ENCODE results near the gene CTIF.
"Not testable (repeated sequence)": the region's sequence is repeated elsewhere in the genome, so short reads cannot be mapped to it uniquely, and the experiment has no call there.

The CTIF gene

GRCh38 chr18:48649231-48649630 lies 110.4 kb downstream of the CTIF start:
- no peak for DNase-seq

GRCh38 chr18:48654591-48654990 lies 115.8 kb downstream of the CTIF start:
- DNase-seq = not testable (repeated sequence)

GRCh38 chr18:48655508-48655907 lies 116.7 kb downstream of the CTIF start:
- DNase-seq = no peak

GRCh38 chr18:48656176-48656575 lies 117.3 kb downstream of the CTIF start:
- no peak for DNase-seq

DNA sequence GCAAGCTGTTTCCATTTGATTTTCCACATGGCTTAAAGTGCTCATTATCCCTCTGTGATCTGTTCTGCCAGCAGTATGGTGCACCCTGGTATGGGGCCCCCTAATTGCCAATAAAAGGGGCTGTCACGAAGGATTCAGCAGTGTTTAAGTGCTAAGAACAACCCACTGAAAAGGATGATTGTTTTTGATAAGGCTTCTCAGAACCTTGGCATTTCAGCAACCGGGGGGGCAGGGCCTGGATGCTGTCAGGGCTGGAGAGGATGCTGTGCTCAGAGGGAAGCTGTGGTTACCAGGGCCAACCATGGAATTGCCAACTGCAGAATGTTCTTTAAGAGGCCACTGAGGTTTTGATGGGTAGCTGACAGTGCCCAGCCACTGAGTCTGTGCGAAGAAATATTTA lies 117.8 kb downstream of the CTIF start:
- no peak for DNase-seq

- DNase-seq = no peak
Observed at GRCh38 chr18:48657447-48658120, 118.8 kb downstream of the CTIF start.

DNA sequence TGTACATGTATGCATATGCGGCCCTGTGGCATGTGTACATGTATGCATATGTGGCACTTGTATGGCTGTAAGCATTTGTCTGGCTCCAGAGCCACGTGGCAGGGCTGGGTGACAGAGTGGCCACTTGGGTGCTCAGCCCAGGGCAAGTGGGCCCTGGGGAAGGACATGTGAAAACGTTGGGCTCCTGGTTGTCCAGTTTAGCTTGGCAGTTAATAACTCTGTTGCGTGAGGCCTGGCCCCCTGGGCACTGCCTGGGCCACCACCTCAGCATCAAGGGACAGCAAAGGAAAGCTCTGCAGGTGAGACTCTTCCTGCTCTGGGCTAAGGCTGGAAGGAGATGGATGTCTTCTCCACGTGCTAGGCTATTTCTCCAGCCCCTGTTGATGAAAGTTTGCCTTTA lies 119.9 kb downstream of the CTIF start:
- DNase-seq = no peak

- DNase-seq = no peak
Observed at GRCh38 chr18:48659188-48660009, 120.6 kb downstream of the CTIF start.

GRCh38 chr18:48660346-48661228 lies 121.8 kb downstream of the CTIF start:
- no peak for DNase-seq

GRCh38 chr18:48661421-48661820 lies 122.6 kb downstream of the CTIF start:
- no peak for DNase-seq

DNA sequence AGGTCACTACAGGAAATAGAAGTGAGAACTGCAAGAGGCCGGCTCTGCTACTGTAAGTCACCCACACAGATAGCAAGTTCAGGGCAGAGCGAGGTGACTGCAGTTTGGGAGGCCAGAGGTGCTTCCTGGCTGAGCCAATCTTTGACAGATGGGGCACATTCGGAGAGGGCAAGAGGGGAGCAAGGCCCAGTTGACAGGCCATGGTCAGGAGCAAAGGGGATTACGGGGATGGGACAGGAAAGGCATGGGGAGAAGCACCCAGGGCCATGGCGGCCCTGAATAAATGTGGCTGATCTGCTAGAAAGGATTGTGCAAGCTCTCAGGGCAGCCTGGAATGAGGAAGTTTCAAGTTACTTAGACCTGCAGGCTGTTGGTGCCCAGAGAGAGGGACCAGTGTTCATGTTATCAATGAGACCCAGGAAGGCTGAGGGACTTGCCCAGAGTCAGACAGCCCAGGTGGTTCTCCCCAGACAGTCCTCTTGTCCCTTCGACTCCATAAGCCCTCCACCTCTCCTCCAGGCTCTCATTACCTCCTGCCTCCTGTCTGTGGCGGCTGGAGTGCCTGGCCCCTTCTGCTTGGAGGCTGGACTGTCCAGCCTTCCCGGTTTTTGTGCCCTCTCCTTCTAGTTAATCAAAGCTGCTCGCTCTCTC lies 123.3 kb downstream of the CTIF start:
- DNase-seq = no peak

GRCh38 chr18:48663096-48663930 lies 124.5 kb downstream of the CTIF start:
- DNase-seq = no peak

GRCh38 chr18:48663931-48664847 lies 125.4 kb downstream of the CTIF start:
- peak; percentile 52 for DNase-seq

DNA sequence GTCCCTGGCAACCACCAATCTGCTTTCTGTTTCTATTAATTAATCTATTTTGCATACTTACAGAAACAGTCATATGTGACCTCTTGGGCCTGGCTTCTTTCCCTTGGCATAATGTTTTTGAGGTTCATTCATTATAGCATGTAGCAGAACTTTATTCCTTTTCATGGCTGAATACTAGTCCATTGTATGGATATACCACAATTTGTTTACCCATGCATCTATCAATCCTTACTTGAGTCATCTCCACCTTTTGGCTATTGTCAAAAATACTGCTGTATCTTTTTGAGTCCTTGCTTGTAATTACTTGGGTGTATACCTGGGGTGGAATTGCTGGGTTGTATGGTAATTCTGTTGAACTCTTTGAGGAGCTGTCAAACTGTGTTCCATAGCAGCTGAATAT lies 126.8 kb downstream of the CTIF start:
- DNase-seq = no peak

DNA sequence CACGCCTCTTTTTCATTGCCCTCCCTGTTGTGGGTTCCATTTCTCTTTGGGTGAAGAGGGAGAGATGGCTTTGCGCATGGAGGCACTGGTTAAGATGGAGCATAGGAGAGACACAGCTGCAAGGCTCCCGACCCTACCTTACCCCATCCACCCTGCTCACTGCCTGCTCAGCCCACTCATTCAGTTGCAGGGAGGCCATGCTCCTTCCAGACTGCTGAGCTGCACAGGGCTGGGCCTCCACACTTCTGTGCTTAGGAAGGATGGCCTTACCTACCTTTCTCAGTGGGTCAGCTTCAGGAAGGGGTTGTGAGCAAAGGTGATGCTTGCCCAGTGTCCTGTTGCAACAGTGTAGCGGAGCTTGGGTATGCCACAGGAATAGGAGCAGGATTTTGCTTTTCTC lies 127.8 kb downstream of the CTIF start:
- no peak for DNase-seq

DNA sequence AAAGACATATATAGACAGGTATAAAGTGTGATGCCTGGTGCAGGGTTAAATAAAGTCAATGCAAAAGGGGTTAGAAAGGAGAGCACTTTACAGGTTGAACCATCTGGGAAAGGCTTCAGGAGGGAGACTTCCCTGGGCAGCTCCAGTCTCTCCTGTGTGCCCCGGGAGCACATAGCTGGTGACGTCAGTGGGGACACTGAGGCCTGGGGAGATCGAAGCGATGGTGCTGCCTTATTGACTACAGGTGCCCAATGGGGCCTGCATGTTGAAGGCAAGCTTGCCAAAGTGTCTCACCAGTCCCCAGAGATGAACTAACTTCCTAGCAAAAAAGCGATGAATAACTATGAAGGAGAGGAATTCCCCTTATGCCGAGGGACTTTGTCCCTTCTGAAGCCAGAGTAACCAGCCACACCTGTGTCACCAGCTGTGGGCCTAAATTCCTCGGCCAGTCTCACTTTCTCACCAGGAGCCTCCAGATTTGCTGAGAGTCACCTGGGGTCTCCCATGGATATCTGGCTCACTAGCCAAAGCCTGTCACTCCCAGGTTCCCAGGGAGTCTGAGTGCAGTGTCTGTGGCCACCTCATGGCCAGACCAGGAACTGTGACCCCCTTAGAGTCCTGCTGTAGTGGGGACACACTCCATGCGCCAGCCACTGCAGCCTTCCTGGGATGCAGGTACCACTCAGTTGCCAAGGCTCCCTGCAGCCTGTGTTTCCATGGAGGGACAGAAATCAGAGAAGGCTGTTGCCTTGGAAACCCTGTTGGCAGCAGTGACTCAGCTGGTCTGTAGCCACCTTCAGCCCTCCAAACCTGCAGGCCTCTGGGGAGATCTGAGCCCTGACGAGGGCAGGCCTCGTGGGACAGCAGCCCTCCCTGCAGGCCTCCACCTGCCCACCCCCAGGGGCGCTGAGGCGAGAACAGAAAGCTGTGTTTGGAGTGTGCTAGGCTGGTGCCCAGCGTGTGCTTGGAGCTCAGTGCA lies 128.7 kb downstream of the CTIF start:
- no peak for DNase-seq

- no peak for DNase-seq
Observed at GRCh38 chr18:48668466-48669179, 129.8 kb downstream of the CTIF start.

DNA sequence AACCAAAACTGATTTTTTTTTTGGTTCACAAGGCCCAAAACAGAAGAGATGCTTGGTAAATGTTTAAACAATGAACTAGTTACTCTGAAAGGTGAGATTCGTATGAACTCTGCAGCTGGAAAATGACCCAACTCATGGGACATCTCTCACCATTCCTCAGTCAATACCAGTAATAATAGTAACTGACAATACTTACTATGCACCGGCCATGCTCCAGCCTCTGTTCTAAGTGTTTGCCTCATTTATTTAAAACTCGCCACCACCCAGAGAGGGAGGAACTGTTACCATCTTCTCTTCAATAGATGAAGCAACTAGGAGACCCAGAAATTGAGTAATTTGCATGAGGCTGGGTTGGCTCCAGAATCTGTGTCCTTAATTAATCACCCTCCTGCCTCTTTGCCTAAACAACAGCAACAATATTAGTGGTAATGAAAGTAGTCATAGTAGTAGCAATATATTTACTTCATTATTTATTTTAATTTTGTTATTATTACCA lies 130.4 kb downstream of the CTIF start:
- DNase-seq = no peak

Measured in stimulated activated CD4-positive, alpha-beta T cell treated with anti-CD3 and anti-CD28 coated beads, Interleukin-4, amount 100 ng/mL, for 1 hour (primary cell).